ENCODE data around the gene FOLR3.
"Not testable (repeated sequence)": the region's sequence is repeated elsewhere in the genome, so short reads cannot be mapped to it uniquely, and the experiment has no call there.

Gene FOLR3

DNA sequence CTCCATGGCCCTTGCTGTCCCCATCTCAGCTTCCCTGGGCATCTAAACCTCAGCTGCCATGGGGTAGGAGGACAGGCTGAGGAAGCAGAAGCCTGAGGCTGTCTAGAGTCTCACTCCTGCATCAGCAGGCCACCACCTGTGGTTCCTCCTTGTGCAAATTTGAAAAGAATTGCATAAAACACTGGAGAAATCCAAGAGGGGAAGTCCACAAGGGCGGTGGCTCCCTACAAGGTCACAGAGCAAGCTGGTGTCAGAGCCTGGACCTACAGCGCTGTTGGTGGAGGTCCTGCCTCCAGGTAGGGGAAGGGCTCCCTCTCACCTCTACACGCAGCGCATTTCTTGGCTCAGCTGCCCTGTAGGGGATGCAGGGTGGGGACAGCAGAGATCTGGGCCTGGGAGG, at the start of gene FOLR3:
Gene FOLR3, plus strand, starts transcription at position 253 of the 400 bp plus-strand sequence. CDS start 228 bp downstream, outside the sequence.
- not testable (repeated sequence) for DNase-seq

DNA sequence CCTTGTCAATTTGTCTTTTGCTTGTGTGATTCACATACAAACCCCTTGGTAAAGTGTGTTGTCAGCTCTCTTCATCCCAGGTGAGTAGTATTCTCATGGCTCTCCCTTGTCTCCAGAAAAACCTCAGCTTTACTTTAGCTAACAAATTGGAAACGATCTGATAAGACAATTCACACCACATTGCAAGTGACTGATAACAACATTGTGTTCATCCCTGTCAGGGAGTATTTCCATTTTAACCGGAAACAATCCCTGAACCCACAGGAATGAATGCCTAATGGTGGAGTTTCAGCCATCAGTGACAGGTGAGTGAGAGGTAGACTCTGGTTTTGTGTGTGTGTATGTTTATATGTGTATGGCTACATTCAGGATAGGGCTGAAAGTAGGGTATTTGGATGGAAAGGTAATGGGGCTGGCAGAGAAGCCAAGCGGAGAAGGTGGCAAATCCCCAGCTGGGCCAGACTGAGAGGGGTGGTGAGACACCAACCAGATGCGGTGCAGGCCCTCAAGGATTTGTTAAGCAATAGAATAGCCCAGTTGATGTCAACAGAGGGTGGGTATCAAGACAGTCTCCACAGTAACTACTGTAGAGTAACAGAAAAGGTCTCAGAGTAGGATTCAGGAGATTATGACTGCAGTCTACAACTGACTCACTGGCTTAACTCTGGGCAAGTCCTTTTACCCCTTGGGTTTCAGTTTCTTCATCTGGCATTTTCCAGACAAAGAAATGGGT, 47.3 kb upstream of the FOLR3 start:
- no peak for DNase-seq

DNA sequence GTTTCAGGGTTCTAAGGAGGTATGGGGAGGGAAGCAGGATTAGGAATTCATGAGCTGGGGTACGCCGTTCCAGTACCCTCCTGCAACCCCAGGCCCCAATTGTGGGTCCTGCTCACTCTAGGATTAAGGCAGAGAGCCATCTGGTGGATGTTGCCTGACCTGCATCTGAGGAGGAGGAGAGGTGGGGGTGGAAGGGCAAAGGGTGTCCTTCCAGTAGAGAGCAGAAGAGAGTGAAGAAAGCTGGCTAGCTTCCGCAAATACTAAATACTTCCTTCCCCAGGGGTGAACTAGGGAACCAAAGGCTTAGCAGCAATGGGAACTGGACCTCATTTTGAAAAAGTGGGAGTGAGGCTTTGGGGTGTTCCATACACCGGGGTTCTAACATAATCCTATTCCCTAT, 44.2 kb upstream of the FOLR3 start:
- DNase-seq, result peak; percentile 46

- no peak for DNase-seq
Observed at GRCh38 chr11:72098741-72099140, 36.8 kb upstream of the FOLR3 start.

GRCh38 chr11:72100009-72100408, 35.5 kb upstream of the FOLR3 start:
- no peak for DNase-seq

DNA sequence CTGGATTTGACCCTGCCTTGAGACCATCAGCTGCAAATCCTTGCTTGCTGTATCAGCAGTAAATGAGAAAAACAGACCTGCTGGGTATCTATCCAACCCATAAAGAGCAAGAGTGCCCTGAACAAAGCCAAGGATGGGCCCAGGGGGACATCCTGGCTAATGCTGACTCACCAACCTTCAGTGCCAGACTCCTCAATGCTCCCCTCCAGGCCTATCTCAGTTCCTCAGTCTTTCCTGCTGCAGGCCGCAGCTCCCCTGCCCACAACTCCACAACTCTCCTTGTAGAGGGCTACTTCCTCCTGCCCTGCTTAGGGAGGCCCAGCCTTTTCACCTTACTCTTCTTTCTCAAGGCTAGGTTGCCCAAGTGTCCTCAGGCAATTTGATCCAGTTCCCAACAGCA, 35.1 kb upstream of the FOLR3 start:
- no peak for DNase-seq

- no peak for DNase-seq
Observed at GRCh38 chr11:72102162-72102561, 33.4 kb upstream of the FOLR3 start.

- DNase-seq, result no peak
Observed at GRCh38 chr11:72102631-72102945, 32.9 kb upstream of the FOLR3 start.

DNA sequence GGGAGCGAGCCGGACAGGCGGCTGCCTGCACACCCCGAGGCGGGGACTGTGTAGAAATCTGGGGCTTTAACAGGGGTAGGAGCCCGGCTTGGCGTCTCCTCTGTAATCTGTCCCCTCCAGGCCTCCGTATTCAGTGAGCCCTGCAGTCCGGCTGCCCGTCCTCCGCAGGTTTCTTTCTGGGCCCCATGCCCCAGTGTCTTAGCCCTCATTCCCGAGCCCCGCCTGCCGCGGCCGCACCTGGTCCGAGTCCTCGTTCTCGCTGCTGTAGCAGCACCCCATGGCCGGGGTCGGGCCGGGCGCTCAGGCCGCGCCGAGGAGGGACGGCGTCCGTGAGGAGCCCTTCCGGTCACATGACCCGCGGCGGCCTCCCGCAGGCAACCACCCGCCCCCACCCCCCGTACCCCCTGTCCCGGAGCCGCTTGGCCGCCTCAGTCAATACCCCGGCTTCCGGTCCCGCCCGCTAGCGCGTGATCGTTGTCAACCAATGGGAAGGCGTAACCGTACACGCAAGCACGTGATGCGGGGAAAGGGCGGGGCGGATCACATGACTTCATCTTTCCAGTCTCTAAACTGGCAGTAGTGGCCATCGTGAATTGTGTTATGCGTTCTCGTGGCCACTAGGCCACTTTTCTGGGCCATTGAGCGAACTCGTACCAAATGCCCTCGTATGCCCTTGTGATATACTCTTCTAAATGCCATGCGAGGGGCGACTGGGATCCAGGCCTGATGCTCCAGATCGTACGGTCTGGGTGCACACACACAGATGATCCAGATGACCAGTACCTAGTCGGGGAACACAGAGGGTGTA, 32.4 kb upstream of the FOLR3 start, which contains the start of gene LAMTOR1:
Gene LAMTOR1, minus strand, starts transcription at position 352 of the 808 bp plus-strand sequence. Its CDS starts 73 bp downstream, at position 279.
- peak; percentile 96 for DNase-seq

- DNase-seq, result no peak
Observed at GRCh38 chr11:72103754-72104167, 31.8 kb upstream of the FOLR3 start.

GRCh38 chr11:72105888-72106287, 29.6 kb upstream of the FOLR3 start, which contains the start of gene TOMT:
Gene TOMT, plus strand, starts transcription at chr11:72105924. Its CDS starts 28 bp downstream, at chr11:72105952.
- DNase-seq, result no peak

DNA sequence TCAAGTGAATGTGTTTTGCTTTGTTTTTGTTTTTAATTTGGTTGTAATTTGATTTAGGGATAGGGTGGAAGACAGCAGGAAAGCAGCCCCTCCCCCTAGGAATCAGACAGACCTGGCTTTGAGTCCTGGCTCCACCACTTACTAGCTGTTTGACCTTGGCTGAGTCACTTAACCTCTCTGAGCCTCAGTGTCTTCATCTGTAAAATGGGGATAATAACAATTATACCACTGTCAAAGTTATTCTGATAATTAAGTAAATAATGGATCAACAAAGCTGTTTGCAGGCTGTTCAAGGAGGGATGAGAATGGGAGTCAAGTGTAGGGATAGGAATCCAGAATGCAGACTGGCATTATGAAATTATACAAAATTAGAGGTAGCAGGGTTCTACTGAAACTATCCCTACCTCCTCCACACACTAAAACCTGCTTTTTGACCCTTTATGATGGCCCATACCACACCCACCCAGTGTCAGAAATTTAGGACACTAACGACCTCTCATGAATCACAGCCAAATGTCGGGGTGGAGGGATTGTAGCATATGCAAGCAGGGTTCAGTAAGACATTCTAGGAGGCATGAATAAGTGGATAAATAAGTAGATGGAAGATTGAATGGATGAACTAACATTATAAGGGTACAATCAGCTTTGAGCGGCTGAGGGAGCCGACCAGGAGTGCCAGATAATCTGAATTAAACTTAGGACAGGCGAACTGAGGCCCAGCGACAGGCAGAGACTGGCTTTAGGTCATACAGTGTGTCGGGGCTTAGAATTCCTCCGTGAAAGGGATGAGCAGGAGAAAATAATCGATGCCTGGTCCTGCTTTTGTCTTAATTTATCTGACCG, 24.0 kb upstream of the FOLR3 start:
- no peak for DNase-seq

DNA sequence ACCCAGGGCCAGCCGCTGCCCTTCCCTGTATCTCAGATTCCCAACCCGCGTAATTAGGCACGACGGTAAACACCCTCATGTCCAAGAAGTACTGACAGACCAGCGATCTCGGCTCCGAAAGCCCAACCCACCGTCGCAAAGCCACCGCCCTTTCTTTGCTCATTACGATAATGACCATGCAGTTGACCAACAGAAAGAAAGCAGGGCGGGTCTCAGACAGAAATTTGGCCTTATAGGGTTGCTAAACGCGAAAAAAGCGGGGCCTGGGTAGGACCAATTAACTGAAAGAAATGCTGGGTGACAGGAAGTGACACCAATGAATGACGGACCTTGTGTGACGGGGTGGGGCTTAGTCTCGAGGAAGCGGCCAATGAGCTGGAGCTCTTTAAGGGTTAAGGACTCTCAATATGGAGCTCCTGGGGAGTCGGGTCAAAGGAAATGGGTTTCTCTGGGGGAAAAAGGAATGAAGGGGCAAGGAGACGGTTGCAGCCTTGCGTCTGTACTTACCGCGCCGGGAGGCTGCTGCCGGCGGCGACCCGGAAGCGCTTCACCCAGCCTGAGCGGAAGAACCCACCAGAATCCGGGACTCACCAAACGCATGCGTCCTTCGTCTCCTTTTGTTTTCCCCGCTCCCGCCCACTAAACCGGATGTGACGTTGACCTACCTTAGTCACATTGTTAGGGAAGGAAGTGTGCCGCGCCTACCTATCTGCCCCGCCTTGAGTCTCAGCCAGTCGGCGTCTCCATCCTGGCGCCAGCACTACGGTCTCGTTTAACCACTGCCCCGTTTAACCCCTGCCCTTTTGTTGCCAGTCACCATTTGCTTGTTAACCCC, 23.2 kb upstream of the FOLR3 start, which contains the start of gene ANAPC15:
Gene ANAPC15, minus strand, starts transcription at position 553 of the 835 bp plus-strand sequence. CDS start 1,419 bp downstream, outside the sequence.
- DNase-seq, result peak; percentile 98

DNA sequence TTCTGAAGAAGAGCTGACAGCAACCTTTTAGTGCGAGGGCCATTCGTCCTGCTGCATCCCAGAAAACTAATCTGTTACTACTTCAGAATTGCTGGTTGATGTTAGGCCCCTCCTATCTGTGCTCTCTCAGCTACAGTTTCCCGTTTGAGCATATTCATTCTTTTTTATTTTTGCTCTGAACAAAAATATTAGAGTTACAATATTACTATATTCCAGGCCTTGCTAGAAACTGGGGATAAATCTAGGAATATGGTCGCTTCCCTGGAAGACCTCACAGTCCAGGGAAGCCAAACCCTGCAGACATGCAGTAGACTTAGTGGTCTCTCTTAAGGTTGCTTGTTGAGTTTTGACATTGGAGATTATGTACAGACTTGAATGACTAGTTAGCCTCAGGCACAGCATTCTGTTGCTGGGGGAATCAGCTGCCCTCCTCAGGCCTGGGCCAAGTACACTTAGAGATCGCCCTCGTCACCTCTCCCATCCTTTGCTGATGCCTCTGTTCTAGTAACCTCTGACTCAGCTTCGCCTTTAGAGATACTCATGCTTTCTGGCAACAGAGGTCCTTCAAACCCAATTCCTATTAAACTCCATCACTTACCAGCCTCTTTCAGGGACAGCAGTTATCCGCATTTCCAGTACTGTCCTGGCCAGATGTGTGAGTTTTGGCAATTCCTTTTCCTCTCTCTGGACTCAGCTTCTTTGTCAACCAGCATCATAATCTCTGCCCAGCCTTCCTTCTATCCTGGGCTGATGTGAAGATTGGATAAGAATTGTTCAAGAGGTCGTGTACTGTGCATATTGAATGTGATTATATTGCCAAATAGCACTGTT, 22.3 kb upstream of the FOLR3 start:
- DNase-seq, result no peak

GRCh38 chr11:72114570-72114969, 21.0 kb upstream of the FOLR3 start:
- DNase-seq, result no peak

DNA sequence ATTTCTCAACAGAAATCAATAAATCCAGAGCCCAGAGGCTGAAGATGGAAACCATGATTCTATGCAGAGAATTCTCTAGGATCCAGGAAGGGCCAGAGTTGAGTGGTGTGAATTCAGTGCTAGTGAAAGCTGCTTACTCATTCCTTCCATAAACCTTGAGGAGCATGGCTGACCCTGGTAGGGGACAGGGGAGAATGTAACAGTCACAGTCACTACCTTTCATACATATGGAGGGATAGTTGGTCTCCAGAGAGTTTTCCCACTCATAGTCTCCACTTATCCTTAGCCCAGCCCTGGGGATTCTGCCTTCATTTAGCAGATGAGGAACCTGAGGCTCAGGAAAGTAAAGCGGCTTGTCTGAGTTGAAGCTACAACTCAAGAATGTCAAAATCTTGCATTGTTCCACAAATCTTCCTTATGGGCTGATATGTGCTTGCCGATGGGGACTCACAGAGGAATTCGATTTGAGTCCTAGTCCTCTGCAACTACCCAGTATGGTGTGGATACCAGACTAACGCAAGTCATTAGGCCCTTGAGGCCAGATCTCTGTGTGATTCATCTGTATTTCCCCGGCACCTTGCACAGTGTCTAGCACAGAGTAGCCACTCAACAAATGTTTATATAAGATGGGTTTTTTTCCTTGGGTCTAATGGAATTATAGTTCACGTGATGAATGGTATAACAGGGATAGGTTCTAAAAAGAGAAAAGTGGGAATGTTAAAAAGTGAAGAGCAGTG, 19.3 kb upstream of the FOLR3 start:
- DNase-seq, result no peak

DNA sequence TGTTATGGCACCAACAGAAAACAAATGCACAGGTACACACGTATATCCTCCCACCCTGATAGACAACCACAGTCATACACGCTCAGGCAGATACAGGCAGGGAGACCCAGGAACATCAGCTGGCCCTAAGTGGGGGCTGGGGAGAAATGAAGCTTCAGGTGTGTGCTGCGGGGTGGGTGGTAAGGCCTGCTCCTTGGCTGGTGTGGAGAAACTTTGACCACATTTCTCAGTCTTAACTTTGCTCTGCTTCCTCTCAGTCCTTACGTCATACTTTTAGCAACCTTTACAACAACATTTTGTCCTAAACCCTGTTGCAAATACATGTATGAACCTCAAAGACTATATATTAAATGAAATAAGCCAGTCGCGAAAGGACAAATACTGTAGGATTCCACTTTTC, 16.3 kb upstream of the FOLR3 start:
- DNase-seq, result no peak

DNA sequence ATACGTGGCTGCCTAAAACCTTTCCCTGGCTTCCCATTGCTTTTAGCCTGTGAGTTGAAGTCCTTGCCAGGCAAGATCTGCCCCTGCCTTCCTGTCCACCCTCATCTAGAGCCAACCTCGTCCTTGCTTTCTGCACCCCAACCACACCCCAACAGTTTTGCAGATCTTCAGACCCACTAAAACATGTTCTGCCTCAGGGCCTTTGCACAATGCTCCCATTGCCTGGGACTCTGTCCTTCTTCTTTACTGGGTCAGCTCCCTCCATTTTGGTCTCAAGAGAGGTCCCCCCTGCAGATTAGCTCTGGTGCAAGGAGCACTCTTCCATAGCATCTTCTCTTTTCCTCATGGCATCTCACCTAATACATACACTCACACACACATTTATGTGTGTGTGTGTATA, 14.6 kb upstream of the FOLR3 start:
- no peak for DNase-seq

DNA sequence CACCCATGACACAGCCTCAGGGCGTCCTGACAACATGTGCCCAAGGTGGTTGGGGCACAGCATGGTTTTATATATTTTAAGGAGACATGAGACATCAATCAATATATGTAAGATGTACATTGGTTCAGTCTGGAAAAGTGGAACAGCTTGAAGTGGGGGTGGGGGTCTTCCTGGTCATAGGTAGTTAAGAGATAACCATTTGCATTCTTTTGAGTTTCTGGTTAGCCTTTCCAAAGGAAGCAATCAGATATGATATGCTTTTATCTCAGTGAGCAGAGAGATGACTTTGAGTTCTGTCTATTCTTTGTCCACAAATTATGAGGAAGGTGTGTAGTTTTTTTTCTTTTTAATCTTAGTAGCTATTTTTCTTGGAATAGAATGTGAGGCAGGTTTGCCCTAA, 12.9 kb upstream of the FOLR3 start:
- no peak for DNase-seq

DNA sequence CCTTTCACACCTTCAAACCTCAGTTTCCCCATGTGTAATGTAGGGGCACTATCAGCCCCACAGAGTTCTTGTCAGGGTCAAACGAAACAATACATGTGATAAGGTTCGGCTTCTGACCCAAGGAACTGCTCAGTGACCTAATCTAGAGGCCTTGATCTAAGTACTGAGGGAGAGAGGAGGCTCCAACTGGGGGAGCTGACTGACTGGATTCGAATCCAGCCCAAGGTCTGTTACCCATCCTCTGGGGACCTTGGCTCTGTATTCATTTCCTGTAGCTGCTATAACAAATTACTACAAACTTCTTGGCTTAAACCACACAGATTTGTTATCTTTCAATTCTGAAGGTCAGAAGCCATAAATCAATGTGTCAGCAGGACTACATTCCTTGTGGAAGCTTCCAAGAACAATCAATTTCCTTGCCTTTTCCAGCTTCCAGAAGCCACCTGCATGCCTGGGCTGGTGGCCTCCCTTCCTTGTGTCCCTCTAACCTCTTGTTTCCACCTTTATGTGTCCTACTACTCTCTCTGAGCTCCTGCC, 12.3 kb upstream of the FOLR3 start:
- DNase-seq, result no peak

Data from activated effector memory CD4-positive, alpha-beta T cell treated with Interleukin-2 at 50 U/mL for 16 hours (primary cell).